Adrenal gland (tissue), 12 donors: Measurements from ENCODE around the gene RUFY4. TPM values are rescaled to one million over a fixed set of nuclear protein-coding genes. Genes with fewer than 3 reads are reported as not detected.

Experiments used
- DNase-seq, 7 donors: peaks; one replicate each; pipeline ENCODE4 v3.0.0-alpha.2; 2019 to 2020
- H3K27ac ChIP-seq, 5 donors: fragments of 200-600 bp; sonication (generic) in 4 of 5; 1 replicate in 3 of 5; 2 replicates in 2 of 5; pipeline versions ENCODE4 v1.5.1 to v1.8.0; 2016 to 2020; ENCODE audit warnings: mild to moderate bottlenecking in 1 of 5
- H3K27me3 ChIP-seq: fragments of 200-600 bp; 2 replicates; pipeline ENCODE4 v1.8.0; 2021
- H3K36me3 ChIP-seq, 2 donors: fragments of 200-600 bp; replicated peaks in 1 of 2; 1 replicate in 1 of 2; 2 replicates in 1 of 2; pipeline versions ENCODE4 v1.5.1 to v1.8.0; 2018 to 2022
- H3K4me1 ChIP-seq, 2 donors: fragments of 200-600 bp; replicated peaks in 1 of 2; 1 replicate in 1 of 2; 2 replicates in 1 of 2; pipeline versions ENCODE4 v1.5.1 to v1.8.0; 2018 to 2021
- H3K4me3 ChIP-seq, 4 donors: fragments of 200-600 bp; sonication (generic) in 3 of 4; one replicate each; pipeline ENCODE4 v1.5.1; 2016 to 2018
- H3K9me3 ChIP-seq, 3 donors: fragments of 200-600 bp; sonication (generic) in 1 of 3; replicated peaks in 1 of 3; 1 replicate in 2 of 3; 2 replicates in 1 of 3; pipeline versions ENCODE4 v1.5.1 to v1.8.0; 2016 to 2021
- POLR2A ChIP-seq, 2 donors: fragments of 450-650 bp; IDR thresholded peaks; one replicate each; pipeline ENCODE4 v1.6.1; 2017; ENCODE audit warnings: antibody characterized with exemption in 2 of 2, mild to moderate bottlenecking in 2 of 2, moderate library complexity in 1 of 2
- WGBS, 4 donors: extraction: QIAGEN DNeasy Blood & Tissue Kit in 2 of 4; methylation state at CpG; one replicate each; pipeline versions ENCODE4 v1.1.5 to v1.1.7; 2013 to 2017; 5-methylcytosine and 5-hydroxymethylcytosine counted together
- intact Hi-C, 2 donors: fragments of 100-400 bp; cut with DNase I; formaldehyde crosslinking; loops; one replicate each; pipeline versions ENCODE4 v1.14.1 to v1.15.0; 2022 to 2023
- polyA plus RNA-seq, 3 donors: library from polyadenylated mRNA; stranded (reverse); fragments of 200-250 nt in 2 of 3; fragments of 350-450 nt in 1 of 3; fragmentation: Illumina TruSeq in 1 of 3; extraction: RNeasy Lipid Tissue Mini Kit (QIAGEN cat#74804) in 1 of 3; gene quantifications; one replicate each; pipeline ENCODE4 v1.2.3, GENCODE V29; 2013 to 2014
- total RNA-seq, 9 donors: library from RNA; depleted of rRNA in 4 of 9; stranded (reverse); fragments of >200 nt in 4 of 9; fragments of 120-200 nt in 1 of 9; fragmentation: NEBNext Ultra II Directional in 1 of 9; extraction: Animal tissue kit (Norgen Biotek cat#: 25700) in 1 of 9; gene quantifications; one replicate each; pipeline versions ENCODE4 v1.1.0 to v1.2.4, GENCODE V29; 2013 to 2023
- TF ChIP-seq, protein P1 (sequence below), 6 experiments: fragments of 450-650 bp in 4 of 6; fragments of 200-600 bp in 2 of 6; sonication (generic) in 1 of 6; IDR thresholded peaks; 1 replicate in 5 of 6; 2 replicates in 1 of 6; pipeline versions ENCODE4 v1.5.1 to v1.8.0; 2016 to 2021; ENCODE audit warnings: antibody characterized with exemption in 6 of 6, mild to moderate bottlenecking in 2 of 6, moderate library complexity in 1 of 6
- donor health status: healthy with polysubstance abuse.
- donor health status: Bipolar disorder and iron deficiency.
- donor health status: DM: yes; HTN: yes; CAD: no.
- donor health status: DM: no; HTN: no; CAD: no.
- donor health status: DM: no; HTN: no; CAD: no.
- donor health status: DM: yes; HTN: yes; CAD: no.

Gene RUFY4
- total and polyA plus RNA-seq, 12 donors: 0.09 to 1.9 (median 0.47) TPM; not detected in 3

DNA sequence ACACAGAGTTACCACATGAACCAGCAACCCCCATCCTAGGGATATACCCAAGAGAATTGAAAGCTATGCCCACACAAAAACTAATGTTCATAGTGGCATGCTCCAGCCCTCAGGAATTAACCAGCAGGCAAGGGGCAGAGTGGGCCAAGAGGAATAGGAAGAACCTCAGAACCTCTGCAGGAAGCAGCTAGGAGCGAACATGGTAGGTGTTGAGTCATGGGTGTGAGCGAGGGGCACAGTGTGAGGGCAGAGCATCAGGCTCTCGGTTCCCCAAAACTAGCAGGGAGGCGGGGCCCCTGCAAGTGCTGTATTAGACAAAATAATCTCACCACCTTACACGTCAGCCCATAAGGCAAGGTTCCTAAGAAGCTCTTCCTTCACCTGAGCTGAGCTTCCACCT is 5.6 kb upstream of the RUFY4 start:
- 63 to 82% (median 79%) methylated on average over 5 of the region's 5 CpGs for WGBS, 4 donors
- peak in 2 of 7 donors; percentile 32 to 54 for DNase-seq

DNA sequence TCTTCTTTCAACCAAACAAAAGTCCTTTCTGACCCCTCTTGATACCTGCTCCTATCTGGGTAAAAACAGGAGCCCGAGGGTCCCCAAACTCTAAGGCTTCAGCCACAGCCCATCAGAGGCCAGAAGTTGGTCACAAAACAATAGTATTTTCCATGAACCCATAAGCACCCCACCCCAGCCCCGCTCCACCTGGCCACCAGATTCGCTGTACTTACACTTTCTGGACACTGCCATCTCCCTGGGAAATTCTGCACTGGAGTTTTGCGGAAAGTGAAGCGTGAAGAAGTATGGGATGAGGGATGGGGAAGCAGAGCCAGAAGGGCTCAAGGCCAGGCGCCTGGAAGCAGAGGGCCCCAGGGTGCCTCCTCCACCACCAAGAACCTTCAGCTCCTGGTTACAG is 5.2 kb upstream of the RUFY4 start:
- DNase-seq: no peak
- Histone ChIP-seq H3K4me3 (no peak overlapping the region), H3K4me1 (no peaks in the 10 kb centered on the region), H3K9me3 (no peaks in the 10 kb centered on the region), H3K27ac (no peak overlapping the region), H3K36me3 (no peaks in the 10 kb centered on the region), H3K27me3 (no peaks in the 10 kb centered on the region)
- WGBS, 4 donors: 86 to 90% (median 87%) methylated on average over 6 of the region's 6 CpGs
- intact Hi-C loops: no loop called here
- no peak for TF ChIP-seq POLR2A (IDR thresholded peaks at IDR 0.05)
- TF ChIP-seq, protein P1, sequence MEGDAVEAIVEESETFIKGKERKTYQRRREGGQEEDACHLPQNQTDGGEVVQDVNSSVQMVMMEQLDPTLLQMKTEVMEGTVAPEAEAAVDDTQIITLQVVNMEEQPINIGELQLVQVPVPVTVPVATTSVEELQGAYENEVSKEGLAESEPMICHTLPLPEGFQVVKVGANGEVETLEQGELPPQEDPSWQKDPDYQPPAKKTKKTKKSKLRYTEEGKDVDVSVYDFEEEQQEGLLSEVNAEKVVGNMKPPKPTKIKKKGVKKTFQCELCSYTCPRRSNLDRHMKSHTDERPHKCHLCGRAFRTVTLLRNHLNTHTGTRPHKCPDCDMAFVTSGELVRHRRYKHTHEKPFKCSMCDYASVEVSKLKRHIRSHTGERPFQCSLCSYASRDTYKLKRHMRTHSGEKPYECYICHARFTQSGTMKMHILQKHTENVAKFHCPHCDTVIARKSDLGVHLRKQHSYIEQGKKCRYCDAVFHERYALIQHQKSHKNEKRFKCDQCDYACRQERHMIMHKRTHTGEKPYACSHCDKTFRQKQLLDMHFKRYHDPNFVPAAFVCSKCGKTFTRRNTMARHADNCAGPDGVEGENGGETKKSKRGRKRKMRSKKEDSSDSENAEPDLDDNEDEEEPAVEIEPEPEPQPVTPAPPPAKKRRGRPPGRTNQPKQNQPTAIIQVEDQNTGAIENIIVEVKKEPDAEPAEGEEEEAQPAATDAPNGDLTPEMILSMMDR (IDR thresholded peaks at IDR 0.05): no peak

More for the DNA sequence above, 5.6 kb upstream of the RUFY4 start:
- no peak overlapping the region for H3K27ac ChIP-seq
- H3K27me3 ChIP-seq: no peaks in the 10 kb centered on the region
- no peak overlapping the region for H3K4me3 ChIP-seq
- no peaks in the 10 kb centered on the region for H3K4me1 ChIP-seq
- TF ChIP-seq, protein P1 (IDR thresholded peaks at IDR 0.05): no peak
- H3K9me3 ChIP-seq: no peaks in the 10 kb centered on the region
- H3K36me3 ChIP-seq: no peaks in the 10 kb centered on the region
- intact Hi-C loops: no loop called here

DNA sequence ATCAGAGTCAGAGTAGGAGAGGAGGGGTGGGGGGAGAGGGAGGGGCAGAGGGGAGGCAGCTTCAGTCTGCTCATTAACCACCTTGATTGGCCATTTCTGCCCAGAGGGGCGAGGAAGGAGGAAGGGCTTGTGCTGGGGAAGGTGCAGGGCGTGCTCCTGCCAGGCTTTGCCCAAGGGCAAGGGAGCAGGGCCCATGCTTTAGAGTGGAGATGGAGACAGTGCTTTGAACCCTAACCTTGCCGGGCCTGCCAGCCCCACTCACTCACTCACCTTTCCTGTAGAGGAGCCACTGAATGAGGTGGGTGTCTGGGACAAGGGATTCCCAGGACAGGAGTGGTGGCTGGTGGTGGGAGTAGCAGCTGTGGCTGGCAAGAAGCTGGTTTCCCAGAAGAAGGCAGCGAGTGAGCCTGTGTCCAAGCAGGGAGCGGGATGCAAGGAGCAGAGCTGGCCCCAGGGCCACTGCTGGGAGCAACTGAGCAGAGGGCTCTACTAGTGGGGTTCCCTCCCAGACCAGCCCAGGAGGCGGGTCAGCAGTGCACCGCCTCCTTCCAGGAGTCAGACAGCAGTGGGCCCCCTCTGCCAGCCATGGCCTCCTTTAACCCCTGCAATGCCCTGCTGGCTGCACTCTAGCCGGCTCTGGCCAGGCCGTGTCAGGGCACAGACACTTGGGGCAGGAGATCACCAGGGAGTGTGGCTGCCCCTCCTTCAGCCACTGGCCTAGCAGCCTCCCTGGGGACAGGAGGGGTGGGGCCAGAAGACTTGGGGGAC is 3.6 kb upstream of the RUFY4 start:
- Histone ChIP-seq H3K27ac (no peak overlapping the region), H3K4me3 (no peak overlapping the region), H3K36me3 (no peaks in the 10 kb centered on the region), H3K9me3 (no peaks in the 10 kb centered on the region), H3K27me3 (no peaks in the 10 kb centered on the region), H3K4me1 (no peaks in the 10 kb centered on the region)
- TF ChIP-seq, protein P1 (IDR thresholded peaks at IDR 0.05): no peak
- 70 to 97% (median 80%) methylated on average over 3 to 9 of the region's 9 CpGs for WGBS, 4 donors
- intact Hi-C loops: loop anchor here in 1 of 2 donors (5.0 kb wide), 1 partner anchor 278 kb away; no protein-coding TSS in a partner anchor
- no peak for DNase-seq

DNA sequence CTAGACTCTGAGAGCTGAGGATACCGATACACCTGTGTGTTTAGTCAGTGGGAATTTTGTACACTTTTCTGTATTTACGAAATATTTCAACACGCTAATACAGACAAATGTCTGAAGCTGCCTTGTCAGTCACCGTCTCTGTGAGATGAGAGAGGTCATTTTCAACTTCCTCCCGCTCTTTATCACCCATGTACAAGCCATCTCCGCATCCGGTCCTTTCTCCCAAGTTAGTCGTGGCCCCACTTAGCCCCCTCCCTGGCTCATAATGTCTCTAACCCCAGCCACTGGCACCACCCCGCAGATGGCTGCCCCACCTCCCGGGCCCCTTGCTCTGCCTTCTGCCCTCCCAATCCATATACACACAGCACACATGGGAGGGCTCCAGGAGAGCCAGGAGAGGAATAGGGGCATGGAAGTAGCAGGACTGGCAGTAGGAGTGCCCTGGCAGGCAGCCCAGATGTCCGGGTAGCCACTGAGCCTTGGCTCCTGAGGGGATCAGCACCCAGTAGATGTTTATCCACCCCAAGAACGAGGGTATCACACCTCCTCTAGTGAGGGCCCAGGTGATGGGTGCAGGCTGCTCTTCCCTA is 2.0 kb upstream of the RUFY4 start:
- Histone ChIP-seq H3K4me1 (no peaks in the 10 kb centered on the region), H3K27me3 (no peaks in the 10 kb centered on the region), H3K9me3 (no peaks in the 10 kb centered on the region), H3K27ac (no peak overlapping the region), H3K4me3 (no peak overlapping the region), H3K36me3 (no peaks in the 10 kb centered on the region)
- intact Hi-C loops: loop anchor here in 1 of 2 donors (5.0 kb wide), 1 partner anchor 280 kb away; no protein-coding TSS in a partner anchor
- TF ChIP-seq, protein P1 (IDR thresholded peaks at IDR 0.05): no peak
- TF ChIP-seq POLR2A (IDR thresholded peaks at IDR 0.05): no peak
- peak in 2 of 7 donors; percentile 18 to 52 for DNase-seq
- WGBS, 4 donors: 51 to 56% (median 53%) methylated on average over 12 of the region's 12 CpGs
